Keratinocyte (primary cell): ENCODE measurements around the gene FBXO44.

Experiments used
- CTCF ChIP-seq, 3 experiments: IDR thresholded peaks in 1 of 3; conservative IDR thresholded peaks in 1 of 3; optimal IDR thresholded peaks in 1 of 3; 2 replicates in 2 of 3; 3 replicates in 1 of 3; pipeline versions ENCODE3 to v1.5.1; 2011; ENCODE audit warnings: low read length in 3 of 3, mild to moderate bottlenecking in 3 of 3, moderate library complexity in 2 of 3, control low read depth in 1 of 3, inconsistent platforms in 1 of 3; ENCODE audit not compliant: insufficient read depth in 2 of 3; ENCODE audit errors: extremely low read depth in 1 of 3
- EZH2 ChIP-seq: IDR thresholded peaks from one replicate; pipeline ENCODE4 v1.6.1; 2012; ENCODE audit warnings: inconsistent platforms, mild to moderate bottlenecking, low read length, moderate library complexity

- TF ChIP-seq CTCF (optimal IDR thresholded peaks at IDR 0.05 in 1 of 3, IDR thresholded peaks at IDR 0.05 in 1 of 3, conservative IDR thresholded peaks at IDR 0.05 in 1 of 3; ENCODE audit: extremely low read depth in 1 of 3, insufficient read depth in 2 of 3, low read length in 3 of 3) (no peak), EZH2 (no peak)
Measured at GRCh38 chr1:11661103-11661502, 6.4 kb downstream of the FBXO44 start.
